Lower lobe of right lung (tissue), 2 donors: ENCODE results near the gene AK9. TPM values are rescaled to one million over a fixed set of nuclear protein-coding genes. Genes with fewer than 3 reads are reported as not detected.

Experiments used
- ATAC-seq, 2 donors: fragments of 200-7000 bp; cut with Tn5 transposase; one replicate each; pipeline ENCODE4 v1.9.1; 2020 to 2022; ENCODE audit warnings: mild to moderate bottlenecking in 2 of 2, moderate library complexity in 2 of 2
- DNase-seq: peaks from one replicate; pipeline ENCODE4 v3.0.0-alpha.2; 2020
- H3K27ac ChIP-seq: fragments of 200-600 bp; one replicate; pipeline ENCODE4 v1.8.0; 2022
- H3K27me3 ChIP-seq: fragments of 200-600 bp; one replicate; pipeline ENCODE4 v1.8.0; 2022; ENCODE audit warnings: low read depth
- H3K36me3 ChIP-seq: fragments of 200-600 bp; one replicate; pipeline ENCODE4 v1.8.0; 2022; ENCODE audit warnings: mild to moderate bottlenecking
- H3K4me1 ChIP-seq: fragments of 200-600 bp; one replicate; pipeline ENCODE4 v1.8.0; 2022
- H3K4me3 ChIP-seq: fragments of 200-600 bp; one replicate; pipeline ENCODE4 v1.8.0; 2022; ENCODE audit warnings: mild to moderate bottlenecking
- H3K9me3 ChIP-seq: fragments of 200-600 bp; one replicate; pipeline ENCODE4 v1.8.0; 2022
- CTCF ChIP-seq: fragments of 200-600 bp; IDR thresholded peaks from one replicate; pipeline ENCODE4 v1.8.0; 2022; ENCODE audit warnings: antibody characterized with exemption, mild to moderate bottlenecking
- intact Hi-C: fragments of 100-400 bp; cut with DNase I; formaldehyde crosslinking; loops from one replicate; pipeline ENCODE4 v1.11.0; 2022
- total RNA-seq: library from RNA; stranded (reverse); fragmentation: NEBNext Ultra II Directional; extraction: Animal tissue kit (Norgen Biotek cat#: 25700); gene quantifications from one replicate; pipeline ENCODE4 v1.2.1, GENCODE V29; 2021
- donor health status: DM: no; HTN: yes; CAD: no; lungs with severe emphysema.

AK9 gene
- total RNA-seq, 1 donor from 2014 or later: 13.9 TPM

GRCh38 chr6:109482905-109483734 lies 207.9 kb downstream of the AK9 start, which contains the start of gene ZBTB24:
Gene ZBTB24, minus strand, starts transcription at chr6:109483219. Its CDS starts 1,193 bp downstream, at chr6:109482026.
- H3K4me3 ChIP-seq: peak within 1 kb of the TSS; percentile 85
- no peak for TF ChIP-seq CTCF
- H3K4me1 ChIP-seq: peaks cover 48% of the 10 kb centered on the region
- H3K27ac ChIP-seq: peak within 1 kb of the TSS; percentile 91
- no peaks in the 10 kb centered on the region for H3K27me3 ChIP-seq
- ATAC-seq (peak; percentile 96 to 97), DNase-seq (peak; percentile 95)
- intact Hi-C loops: no loop called here
- H3K9me3 ChIP-seq: no peaks in the 10 kb centered on the region
- peaks cover 24% of the 10 kb centered on the region for H3K36me3 ChIP-seq

GRCh38 chr6:109480993-109481480 lies 210.0 kb downstream of the AK9 start:
- ATAC-seq (no peak), DNase-seq (no peak)
- peaks cover 68% of the 10 kb centered on the region for H3K4me1 ChIP-seq
- H3K27ac ChIP-seq: no peak overlapping the region
- H3K36me3 ChIP-seq: peaks cover 43% of the 10 kb centered on the region
- intact Hi-C loops: no loop called here
- TF ChIP-seq CTCF: no peak
- no peaks in the 10 kb centered on the region for H3K27me3 ChIP-seq
- H3K9me3 ChIP-seq: no peaks in the 10 kb centered on the region
- H3K4me3 ChIP-seq: peak overlapping the region; percentile 20

GRCh38 chr6:109478841-109479624 lies 212.0 kb downstream of the AK9 start:
- Histone ChIP-seq H3K36me3 (peaks cover 63% of the 10 kb centered on the region), H3K27me3 (no peaks in the 10 kb centered on the region), H3K27ac (no peak overlapping the region), H3K4me3 (peak overlapping the region; percentile 20), H3K4me1 (peaks cover 68% of the 10 kb centered on the region), H3K9me3 (no peaks in the 10 kb centered on the region)
- no peak for TF ChIP-seq CTCF
- DNase-seq: no peak
- no peak for ATAC-seq
- intact Hi-C loops: no loop called here

- no peak for ATAC-seq
- Histone ChIP-seq H3K4me3 (no peak overlapping the region), H3K9me3 (no peaks in the 10 kb centered on the region), H3K27ac (no peak overlapping the region), H3K27me3 (no peaks in the 10 kb centered on the region), H3K4me1 (peaks cover 63% of the 10 kb centered on the region), H3K36me3 (peaks cover 70% of the 10 kb centered on the region)
- DNase-seq: no peak
- TF ChIP-seq CTCF: no peak
- intact Hi-C loops: no loop called here
Measured at GRCh38 chr6:109478222-109478805, 212.7 kb downstream of the AK9 start.

- TF ChIP-seq CTCF: no peak
- H3K27me3 ChIP-seq: no peaks in the 10 kb centered on the region
- peaks cover 76% of the 10 kb centered on the region for H3K36me3 ChIP-seq
- DNase-seq: no peak
- H3K9me3 ChIP-seq: no peaks in the 10 kb centered on the region
- H3K4me1 ChIP-seq: peaks cover 63% of the 10 kb centered on the region
- H3K27ac ChIP-seq: no peak overlapping the region
- H3K4me3 ChIP-seq: no peak overlapping the region
- no peak for ATAC-seq
- intact Hi-C loops: no loop called here
Measured at GRCh38 chr6:109477725-109478124, 213.3 kb downstream of the AK9 start.
